ENCODE results near the gene XXYLT1. TPM values are rescaled to one million over a fixed set of nuclear protein-coding genes. Genes with fewer than 3 reads are reported as not detected.
A peak's percentile ranks its signal among the peaks of the same experiment; 100 is the strongest.

XXYLT1 gene
- total RNA-seq, 2 experiments from 2014 or later: 17.2 to 19.6 TPM

GRCh38 chr3:195101927-195102608 lies 168.9 kb downstream of the XXYLT1 start:
- Histone ChIP-seq H3K9me2 (ENCODE audit: insufficient read depth, low read length) (no peaks in the 10 kb centered on the region), H3K4me2 (ENCODE audit: low read length) (no peak overlapping the region), H3K36me3 (ENCODE audit: insufficient read depth, low read length) (no peaks in the 10 kb centered on the region), H3K79me2 (ENCODE audit: insufficient read depth, low read depth, low read length) (no peaks in the 10 kb centered on the region), H3K4me3 (ENCODE audit: low read depth, low read length, poor library complexity, severe bottlenecking) (no peak overlapping the region), H2AFZ (ENCODE audit: low read length) (no peak overlapping the region), H4K20me1 (ENCODE audit: insufficient read depth, low read length) (no peaks in the 10 kb centered on the region), H3K27ac (ENCODE audit: low read depth, low read length, poor library complexity, severe bottlenecking) (no peak overlapping the region), H3K4me1 (ENCODE audit: insufficient read depth, low read length, poor library complexity, severe bottlenecking) (peaks cover 26% of the 10 kb centered on the region), H3K9me3 (ENCODE audit: low read length) (no peaks in the 10 kb centered on the region)
- POLR2A ChIA-PET: interaction anchor here (0.6 kb wide), 1 partner anchor 436 kb away, joined by 7 read pairs; no protein-coding TSS in a partner anchor
- BruUV-seq (replicated peaks): no TSS peak
- DNase-seq (ENCODE audit: low spot score): no peak
- CTCF ChIA-PET (ENCODE audit: unreplicated experiment): no interaction called here
- no peak for TF ChIP-seq EZH2phosphoT487 (IDR thresholded peaks at IDR 0.05; ENCODE audit: borderline replicate concordance, low read depth, low read length)
- no peak for TF ChIP-seq CTCF (conservative IDR thresholded peaks at IDR 0.05; ENCODE audit: low read length)
- intact Hi-C loops (cut with micrococcal nuclease; ENCODE audit: unreplicated experiment): no loop called here

GRCh38 chr3:195101001-195101583 lies 169.9 kb downstream of the XXYLT1 start:
- ChIA-PET POLR2A (interaction anchor here (0.6 kb wide), 2 partner anchors 437 to 1081 kb away, joined by 4 to 7 read pairs; no protein-coding TSS in a partner anchor), CTCF (ENCODE audit: unreplicated experiment) (no interaction called here)
- Histone ChIP-seq H3K27ac (ENCODE audit: low read depth, low read length, poor library complexity, severe bottlenecking) (no peak overlapping the region), H3K9me2 (ENCODE audit: insufficient read depth, low read length) (no peaks in the 10 kb centered on the region), H3K9me3 (ENCODE audit: low read length) (no peaks in the 10 kb centered on the region), H3K4me2 (ENCODE audit: low read length) (peak overlapping the region; percentile 5; the same call in 1 of the 2 replicates), H3K4me1 (ENCODE audit: insufficient read depth, low read length, poor library complexity, severe bottlenecking) (peaks cover 19% of the 10 kb centered on the region), H2AFZ (ENCODE audit: low read length) (no peak overlapping the region), H3K36me3 (ENCODE audit: insufficient read depth, low read length) (no peaks in the 10 kb centered on the region), H3K4me3 (ENCODE audit: low read depth, low read length, poor library complexity, severe bottlenecking) (no peak overlapping the region), H4K20me1 (ENCODE audit: insufficient read depth, low read length) (no peaks in the 10 kb centered on the region), H3K79me2 (ENCODE audit: insufficient read depth, low read depth, low read length) (no peaks in the 10 kb centered on the region)
- DNase-seq (ENCODE audit: low spot score): no peak
- TF ChIP-seq CTCF (conservative IDR thresholded peaks at IDR 0.05; ENCODE audit: low read length) (no peak), EZH2phosphoT487 (IDR thresholded peaks at IDR 0.05; ENCODE audit: borderline replicate concordance, low read depth, low read length) (no peak)
- intact Hi-C loops (cut with micrococcal nuclease; ENCODE audit: unreplicated experiment): no loop called here
- BruUV-seq (replicated peaks): no TSS peak

Data from OCI-LY7 (cell line).